ENCODE data around the gene NDUFV2.

DNA sequence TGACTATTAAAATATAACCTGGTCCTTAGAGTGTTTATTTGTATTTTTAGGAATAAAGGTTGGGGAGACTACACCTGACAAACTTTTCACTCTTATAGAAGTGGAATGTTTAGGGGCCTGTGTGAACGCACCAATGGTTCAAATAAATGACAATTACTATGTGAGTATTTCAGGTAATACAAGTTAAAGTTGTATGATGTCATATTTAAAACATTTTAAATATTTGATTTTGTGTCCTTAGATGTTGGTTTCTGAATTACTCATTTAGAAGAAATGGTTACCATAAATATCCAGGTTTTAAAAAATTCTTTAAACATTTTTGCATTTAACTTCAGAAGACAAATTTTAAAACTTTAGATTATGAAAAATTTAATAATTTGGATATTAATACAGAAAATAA, 22.3 kb downstream of the NDUFV2 start:
- TF ChIP-seq GATA3 (IDR thresholded peaks at IDR 0.05; ENCODE audit: low read depth, low read length) = no peak
- TF ChIP-seq GATA2 (IDR thresholded peaks at IDR 0.05; ENCODE audit: low read depth, low read length) = no peak

Measured in SH-SY5Y (cell line).